HG02623 (cell line): ENCODE measurements around the gene NFKBIE.

Source experiments
- ATAC-seq: cut with Tn5 transposase; IDR thresholded peaks from one replicate; pipeline ENCODE4 v1.9.1; 2021; ENCODE audit warnings: moderate library complexity; ENCODE audit not compliant: unreplicated experiment

NFKBIE gene

DNA sequence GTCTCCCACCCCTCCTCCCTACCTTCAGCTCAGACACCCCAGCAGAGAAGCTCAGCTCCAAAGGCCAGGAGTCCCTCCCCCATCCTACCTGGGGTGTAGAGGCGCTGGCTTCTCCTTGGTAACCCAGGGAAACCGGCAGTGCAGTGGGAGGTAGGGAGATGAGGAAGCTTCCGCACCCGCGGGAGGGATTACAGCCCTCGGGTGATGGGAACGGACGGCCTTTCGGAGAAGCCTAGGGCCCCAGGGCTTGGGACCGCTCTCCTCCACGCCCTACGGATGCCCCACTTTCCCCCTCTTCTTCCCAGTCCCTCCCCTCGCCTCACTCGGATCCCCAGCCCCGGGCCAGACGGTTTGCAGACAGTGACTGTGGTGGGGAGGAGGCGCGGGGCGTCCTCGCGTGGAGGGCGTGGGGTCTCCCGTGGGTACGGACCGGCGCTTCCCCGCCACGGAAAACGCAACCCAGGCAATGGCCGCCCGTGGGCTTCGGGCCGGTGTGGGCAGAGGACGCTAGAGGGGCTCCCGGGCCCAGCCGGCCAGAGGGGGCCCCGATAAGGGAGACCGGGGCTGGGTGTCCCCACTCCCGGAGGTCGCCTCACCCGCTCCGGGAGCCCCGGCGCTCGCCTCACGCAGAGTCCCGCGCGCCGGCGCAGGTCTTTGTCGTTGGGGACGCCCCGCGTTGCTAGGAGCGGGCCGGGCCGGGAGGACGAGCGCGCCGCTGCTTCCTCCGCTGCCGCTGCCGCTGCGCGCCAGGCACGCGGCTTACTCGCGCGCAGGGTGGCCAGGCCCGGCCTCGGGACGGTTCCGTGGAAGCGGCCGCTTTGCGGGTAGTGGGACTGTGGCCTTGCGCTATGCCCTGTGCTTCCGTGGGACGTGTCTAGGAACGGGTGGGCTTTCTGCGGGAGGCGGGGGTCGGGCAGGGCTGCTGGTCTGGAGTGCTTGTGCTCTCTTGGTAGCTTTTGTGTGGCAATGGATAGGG, 32.0 kb upstream of the NFKBIE start:
- no peak for ATAC-seq

GRCh38 chr6:44294832-44295791, 29.8 kb upstream of the NFKBIE start:
- no peak for ATAC-seq

GRCh38 chr6:44292661-44293365, 27.5 kb upstream of the NFKBIE start:
- ATAC-seq, result no peak

DNA sequence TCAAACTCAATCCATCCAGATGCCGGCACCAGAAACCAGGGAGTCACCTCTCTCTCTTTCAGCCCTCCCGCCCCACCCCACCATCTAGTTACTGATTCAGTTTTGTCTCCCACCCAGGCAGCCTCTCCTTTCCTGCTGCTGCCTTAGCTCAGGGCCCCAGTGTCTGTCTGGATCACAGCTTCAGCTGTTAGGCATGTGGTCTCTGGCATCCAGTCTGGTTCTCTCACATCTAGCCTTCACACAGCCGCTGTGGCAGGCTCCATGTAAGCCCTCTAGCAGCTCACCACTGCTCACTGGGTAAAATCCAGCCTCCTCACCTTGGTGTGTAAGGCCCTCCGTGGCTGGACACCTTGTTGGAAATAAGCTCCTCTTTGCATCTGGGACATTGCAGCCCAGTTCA, 26.5 kb upstream of the NFKBIE start:
- ATAC-seq, result no peak

DNA sequence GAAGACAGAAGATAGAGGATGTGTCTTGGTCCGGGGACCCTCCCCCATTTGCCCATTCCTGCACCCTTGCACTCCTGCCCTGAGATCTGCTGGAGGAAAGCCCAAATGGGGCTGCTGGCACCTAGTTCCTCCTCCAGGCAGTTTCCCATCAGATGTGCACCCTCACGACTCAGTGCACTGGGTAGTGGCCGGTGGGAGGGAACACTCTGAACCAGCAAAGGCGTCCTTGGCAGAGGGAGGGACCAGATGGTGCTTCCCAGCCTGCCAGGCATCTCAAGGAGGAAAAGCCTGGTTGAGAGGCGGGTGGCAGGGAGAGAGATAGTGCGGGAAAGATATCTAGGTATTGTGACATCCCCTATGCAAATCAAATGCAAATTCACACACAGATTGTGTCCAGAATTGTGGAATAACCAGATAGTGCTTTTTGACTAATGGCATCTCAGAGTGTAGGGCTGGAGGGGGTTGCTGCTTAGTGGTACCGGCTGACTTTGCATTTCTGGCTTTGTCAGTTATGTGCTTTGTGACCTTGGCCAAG, 24.4 kb upstream of the NFKBIE start:
- ATAC-seq, result no peak

GRCh38 chr6:44286747-44287146, 21.4 kb upstream of the NFKBIE start:
- ATAC-seq, result no peak

GRCh38 chr6:44286285-44286565, 20.9 kb upstream of the NFKBIE start:
- ATAC-seq, result no peak

DNA sequence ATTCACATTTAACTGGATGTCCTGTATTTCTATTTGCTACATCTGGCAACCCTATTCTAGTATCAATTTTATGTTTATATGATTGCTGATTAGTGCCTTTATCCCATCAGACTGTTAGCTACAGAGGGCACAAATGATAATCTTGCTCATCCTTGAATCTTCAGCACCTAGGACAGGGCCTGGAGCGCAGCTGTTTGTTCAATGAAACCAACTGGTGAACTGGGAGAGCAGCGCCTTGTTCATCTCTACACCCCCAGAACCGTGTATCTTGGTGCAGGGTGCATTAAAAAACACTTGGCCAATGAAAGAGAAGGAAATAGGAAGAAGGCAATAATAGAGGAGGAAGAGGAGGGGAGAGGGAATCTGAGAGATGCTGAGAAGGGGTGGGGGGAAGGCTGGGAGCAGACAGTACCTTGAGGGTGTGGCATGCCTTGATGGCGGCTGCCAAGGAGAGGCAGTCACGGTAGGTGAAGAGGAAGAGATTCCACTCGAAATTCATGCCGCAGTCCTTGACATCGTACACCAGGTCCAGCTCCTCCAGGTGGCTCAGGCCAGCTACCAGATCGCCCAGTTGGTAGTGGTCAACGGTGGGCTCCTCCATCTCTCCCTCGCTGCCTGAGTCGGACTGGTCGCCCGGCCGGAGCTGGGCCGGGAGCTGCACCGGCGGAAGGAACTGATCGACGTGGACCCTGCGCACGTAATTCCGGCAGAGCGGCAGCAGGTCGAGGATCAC, 20.4 kb upstream of the NFKBIE start:
- no peak for ATAC-seq

DNA sequence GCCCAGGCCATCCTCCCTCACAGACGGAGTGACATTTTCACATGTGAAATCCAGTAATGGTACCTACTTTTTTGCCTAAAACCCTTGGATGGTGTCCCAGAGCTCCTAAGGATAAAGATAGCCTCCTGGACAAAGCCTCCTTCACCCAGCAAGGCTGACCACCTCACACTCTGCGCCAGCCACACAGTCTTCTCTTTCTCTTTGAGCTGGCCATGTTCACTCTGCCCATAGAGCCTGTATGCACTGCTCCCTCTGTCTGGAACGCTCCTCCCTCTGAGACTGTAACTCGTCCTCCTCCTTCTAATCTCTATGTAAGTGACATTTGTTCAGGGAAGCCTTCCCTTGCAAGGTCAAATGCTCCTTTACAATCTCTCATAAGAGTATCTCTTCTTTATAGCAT, 19.5 kb upstream of the NFKBIE start:
- no peak for ATAC-seq

DNA sequence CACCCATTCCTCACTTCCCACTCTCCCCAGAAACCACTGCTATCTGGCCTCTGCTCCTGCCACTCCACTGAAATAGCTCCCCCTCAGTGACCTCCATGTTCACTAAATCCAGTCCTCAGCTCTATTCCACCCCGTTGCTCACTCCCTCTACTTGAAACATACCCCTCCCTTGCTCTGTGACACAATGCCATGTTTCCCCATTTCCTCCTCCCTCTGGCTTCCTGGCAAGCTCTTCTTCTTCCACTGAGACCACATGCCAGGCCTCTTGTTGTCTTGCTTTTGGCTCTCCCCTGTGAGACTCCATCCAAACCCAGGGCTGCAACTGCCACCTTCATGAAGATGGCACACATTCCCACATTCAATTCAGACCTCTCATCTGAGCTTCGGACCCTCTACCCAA, 18.8 kb upstream of the NFKBIE start:
- no peak for ATAC-seq

GRCh38 chr6:44278774-44279697, 13.7 kb upstream of the NFKBIE start:
- no peak for ATAC-seq

DNA sequence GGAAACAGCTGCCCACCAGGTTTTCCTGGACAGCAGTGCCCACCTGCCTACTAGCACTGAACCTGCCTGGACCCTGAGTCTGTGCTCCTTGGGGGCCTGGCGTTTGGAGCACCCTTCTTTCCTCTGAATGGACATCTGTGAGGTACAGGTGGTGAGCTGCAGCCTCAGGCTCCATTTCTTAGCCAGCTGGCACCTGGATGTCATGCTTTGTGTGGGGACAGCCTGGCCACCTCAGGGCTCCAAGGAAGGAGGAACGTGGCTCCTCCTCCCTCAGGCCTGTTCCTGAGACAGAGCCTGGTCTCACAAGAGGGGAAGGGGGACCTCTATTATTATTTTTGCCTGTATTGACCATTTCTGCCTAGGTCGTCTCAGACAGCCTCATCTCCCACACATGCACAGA, 13.0 kb upstream of the NFKBIE start:
- ATAC-seq, result no peak

- ATAC-seq, result no peak
Observed at GRCh38 chr6:44277763-44278162, 12.4 kb upstream of the NFKBIE start.

- ATAC-seq, result no peak
Observed at GRCh38 chr6:44276667-44277640, 11.6 kb upstream of the NFKBIE start.

GRCh38 chr6:44275749-44276648, 10.6 kb upstream of the NFKBIE start:
- no peak for ATAC-seq

GRCh38 chr6:44275271-44275748, 10.0 kb upstream of the NFKBIE start:
- no peak for ATAC-seq

GRCh38 chr6:44273617-44274016, 8.3 kb upstream of the NFKBIE start:
- no peak for ATAC-seq
